GM12878 (cell line): ENCODE data around the gene ATN1. TPM values are rescaled to one million over a fixed set of nuclear protein-coding genes. Genes with fewer than 3 reads are reported as not detected.

Source experiments
- CBX3 ChIP-seq: fragments of 200-600 bp; sonication (generic); IDR thresholded peaks from 2 replicates; pipeline ENCODE4 v1.6.1; 2016; ENCODE audit warnings: low read depth, borderline replicate concordance
- CREM ChIP-seq: IDR thresholded peaks from 2 replicates; pipeline ENCODE4 v1.6.1; 2014; ENCODE audit warnings: antibody characterized with exemption, low read depth
- ELK1 ChIP-seq: IDR thresholded peaks from 2 replicates; pipeline ENCODE4 v1.6.1; 2012; ENCODE audit warnings: low read depth, low read length, improper control_type of control experiment
- EP300 ChIP-seq, 2 experiments: fragments of 150-350 bp in 1 of 2; IDR thresholded peaks; 2 replicates each; pipeline ENCODE4 v1.6.1; 2011 to 2012; ENCODE audit warnings: low read depth in 2 of 2, low read length in 2 of 2, borderline replicate concordance in 1 of 2, improper control_type of control experiment in 1 of 2, inconsistent platforms in 1 of 2; ENCODE audit not compliant: control insufficient read depth in 1 of 2
- EZH2 ChIP-seq: IDR thresholded peaks from 2 replicates; pipeline ENCODE4 v1.6.1; 2012; ENCODE audit warnings: low read depth, mild to moderate bottlenecking, control low read depth, inconsistent platforms, low read length, borderline replicate concordance; ENCODE audit not compliant: control insufficient read depth
- HCFC1 ChIP-seq: fragments of 150-350 bp; IDR thresholded peaks from 2 replicates; pipeline ENCODE4 v1.6.1; 2014; ENCODE audit warnings: low read length
- IKZF2 ChIP-seq, 2 experiments: fragments of 450-650 bp; IDR thresholded peaks; 2 replicates each; pipeline ENCODE4 v1.6.1; 2017; ENCODE audit warnings: mild to moderate bottlenecking in 2 of 2, moderate library complexity in 2 of 2
- IRF4 ChIP-seq: IDR thresholded peaks from 2 replicates; pipeline ENCODE4 v1.6.1; 2011; ENCODE audit warnings: low read depth, low read length
- IRF5 ChIP-seq: fragments of 450-650 bp; IDR thresholded peaks from 2 replicates; pipeline ENCODE4 v1.6.1; 2017; ENCODE audit warnings: borderline replicate concordance
- MEF2B ChIP-seq: fragments of 450-650 bp; IDR thresholded peaks from 2 replicates; pipeline ENCODE4 v1.6.1; 2018; ENCODE audit warnings: mild to moderate bottlenecking, moderate library complexity; ENCODE audit not compliant: partially characterized antibody, poor library complexity, severe bottlenecking
- POLR2A ChIP-seq: IDR thresholded peaks from 2 replicates; pipeline ENCODE4 v1.6.1; 2011; ENCODE audit warnings: low read depth, mild to moderate bottlenecking, low read length
- RCOR1 ChIP-seq: conservative IDR thresholded peaks from 2 replicates; pipeline ENCODE4 v1.6.1; 2012; ENCODE audit warnings: low read depth, low read length, improper control_type of control experiment
- RFX5 ChIP-seq: IDR thresholded peaks from 2 replicates; pipeline ENCODE4 v1.6.1; 2011; ENCODE audit warnings: low read depth, low read length, improper control_type of control experiment
- TAF1 ChIP-seq: IDR thresholded peaks from 2 replicates; pipeline ENCODE4 v1.6.1; 2011; ENCODE audit warnings: mild to moderate bottlenecking, low read depth, low read length, borderline replicate concordance
- ZBTB33 ChIP-seq: fragments of 450-650 bp; IDR thresholded peaks from 2 replicates; pipeline ENCODE4 v1.6.1; 2017; ENCODE audit warnings: mild to moderate bottlenecking
- ZBTB4 ChIP-seq: fragments of 450-650 bp; formaldehyde crosslinking; IDR thresholded peaks from 2 replicates; pipeline ENCODE4 v1.4.0; 2022; ENCODE audit warnings: mild to moderate bottlenecking, moderate library complexity
- ZBTB40 ChIP-seq: fragments of 450-650 bp; IDR thresholded peaks from 2 replicates; pipeline ENCODE4 v1.6.1; 2016; ENCODE audit warnings: mild to moderate bottlenecking, moderate library complexity, borderline replicate concordance
- polyA plus RNA-seq, 11 experiments: library from polyadenylated mRNA; depleted of rRNA in 4 of 11; unstranded in 6 of 11; stranded (reverse) in 5 of 11; fragments of >200 nt; fragmentation: Nextera tagmentation in 4 of 11; fragmentation: Illumina TruSeq in 1 of 11; extraction: Ambion mirVana in 4 of 11; extraction: Trizol in 1 of 11; gene quantifications; 1 replicate in 1 of 11; 2 replicates in 10 of 11; pipeline versions ENCODE4 v1.2.1 to v1.2.3, GENCODE V29; 2011 to 2016; ENCODE audit warnings: inconsistent platforms in 2 of 11, missing spikeins in 2 of 11, low read depth in 1 of 11
- total RNA-seq, 4 experiments: library from RNA; depleted of rRNA in 3 of 4; stranded (reverse); fragments of >200 nt in 3 of 4; fragmentation: Illumina TruSeq in 1 of 4; extraction: Trizol in 1 of 4; gene quantifications; 2 replicates each; pipeline versions ENCODE4 v1.2.1 to v1.2.3, GENCODE V29; 2013 to 2021

Gene ATN1
- total and polyA plus RNA-seq, 10 of the 15 experiments (the other 5 are each of a cell fraction or from before 2014, with no cell fraction given), result 0.08 to 44.5 (median 5.0) TPM

- TF ChIP-seq EP300 (IDR thresholded peaks at IDR 0.05; ENCODE audit: borderline replicate concordance in 1 of 2, control insufficient read depth in 1 of 2, low read depth in 2 of 2, low read length in 2 of 2) (peak; percentile 73 to 80; a peak in 3 of 4 replicates), CBX3 (no peak), ZBTB4 (CRISPR knock-in tag) (no peak), MEF2B (peak; percentile 99), IRF4 (0 out of 2 replicates have a peak, but pooled peaks have one; percentile 9), EZH2 (no peak), ELK1 (peak; percentile 59; the same call in 1 of the 2 replicates), TAF1 (peak; percentile 51; the same call in 1 of the 2 replicates), RFX5 (no peak), CREM (peak; percentile 94), ZBTB40 (peak; percentile 64; the same call in 1 of the 2 replicates), ZBTB33 (no peak), IKZF2 (IDR thresholded peaks at IDR 0.05) (peak; percentile 99), POLR2A (no peak), HCFC1 (no peak), IRF5 (no peak), RCOR1 (0 out of 2 replicates have a peak, but pooled peaks have one; percentile 63)
Observed at GRCh38 chr12:6959058-6959804, 31.5 kb downstream of the ATN1 start (continued).
